Neural progenitor cell (in vitro differentiated cells): Measurements from ENCODE around the gene TCEANC.

Source experiments
- EZH2 ChIP-seq: fragments of 200-600 bp; sonication (generic); IDR thresholded peaks from 2 replicates; pipeline ENCODE4 v1.6.1; 2017; ENCODE audit warnings: antibody characterized with exemption, mild to moderate bottlenecking, moderate library complexity
- EZH2phosphoT487 ChIP-seq: fragments of 200-600 bp; sonication (generic); IDR thresholded peaks from 2 replicates; pipeline ENCODE4 v1.6.1; 2017; ENCODE audit warnings: antibody characterized with exemption
- TF ChIP-seq, protein P1 (sequence below): fragments of 200-600 bp; sonication (generic); IDR thresholded peaks from 2 replicates; pipeline ENCODE4 v1.5.1; 2017; ENCODE audit warnings: antibody characterized with exemption, mild to moderate bottlenecking

DNA sequence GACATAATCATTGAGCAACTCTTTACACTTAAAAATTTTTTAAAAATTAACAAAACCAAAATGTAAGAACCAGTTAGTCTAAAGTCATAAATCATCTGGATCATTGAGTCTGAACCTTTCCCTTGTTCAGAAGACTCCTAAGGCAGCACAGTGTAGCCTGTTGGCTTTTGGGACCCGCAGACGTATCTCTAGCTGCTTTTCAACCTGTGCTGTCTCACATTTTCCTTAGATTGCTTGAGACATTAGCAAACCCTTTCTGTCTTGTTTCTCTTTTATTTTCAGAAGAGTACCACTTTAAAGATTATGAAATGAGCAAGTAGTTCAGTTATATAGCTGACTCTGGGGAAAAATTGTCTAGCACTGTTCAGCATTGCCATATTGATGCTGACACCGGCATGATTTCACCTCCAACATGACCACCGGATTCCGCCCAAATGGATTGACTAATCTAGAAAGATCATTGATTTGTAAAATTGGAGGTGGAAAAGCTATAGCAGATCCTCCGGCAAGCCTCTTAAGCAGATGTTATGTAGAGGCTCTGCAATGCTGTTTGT is 8.9 kb downstream of the TCEANC start:
- TF ChIP-seq, protein P1, sequence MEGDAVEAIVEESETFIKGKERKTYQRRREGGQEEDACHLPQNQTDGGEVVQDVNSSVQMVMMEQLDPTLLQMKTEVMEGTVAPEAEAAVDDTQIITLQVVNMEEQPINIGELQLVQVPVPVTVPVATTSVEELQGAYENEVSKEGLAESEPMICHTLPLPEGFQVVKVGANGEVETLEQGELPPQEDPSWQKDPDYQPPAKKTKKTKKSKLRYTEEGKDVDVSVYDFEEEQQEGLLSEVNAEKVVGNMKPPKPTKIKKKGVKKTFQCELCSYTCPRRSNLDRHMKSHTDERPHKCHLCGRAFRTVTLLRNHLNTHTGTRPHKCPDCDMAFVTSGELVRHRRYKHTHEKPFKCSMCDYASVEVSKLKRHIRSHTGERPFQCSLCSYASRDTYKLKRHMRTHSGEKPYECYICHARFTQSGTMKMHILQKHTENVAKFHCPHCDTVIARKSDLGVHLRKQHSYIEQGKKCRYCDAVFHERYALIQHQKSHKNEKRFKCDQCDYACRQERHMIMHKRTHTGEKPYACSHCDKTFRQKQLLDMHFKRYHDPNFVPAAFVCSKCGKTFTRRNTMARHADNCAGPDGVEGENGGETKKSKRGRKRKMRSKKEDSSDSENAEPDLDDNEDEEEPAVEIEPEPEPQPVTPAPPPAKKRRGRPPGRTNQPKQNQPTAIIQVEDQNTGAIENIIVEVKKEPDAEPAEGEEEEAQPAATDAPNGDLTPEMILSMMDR: no peak
- TF ChIP-seq EZH2 (no peak), EZH2phosphoT487 (no peak)
